Dendritic cell treated with granulocyte-macrophage colony-stimulating factor and Interleukin-4, amounts not matched to agents 40 ng/mL and 50 ng/mL, for 4 days (primary cell): ENCODE measurements around the gene SMNDC1.
"Not testable (repeated sequence)": the region's sequence is repeated elsewhere in the genome, so short reads cannot be mapped to it uniquely, and the experiment has no call there.

ENCODE experiments used
- H3K27ac Mint-ChIP-seq: one replicate; pipeline ENCODE4 v1.8.0; 2022; ENCODE audit warnings: mild to moderate bottlenecking, mixed read lengths
- H3K27me3 Mint-ChIP-seq: one replicate; pipeline ENCODE4 v1.8.0; 2022; ENCODE audit warnings: mild to moderate bottlenecking, mixed read lengths
- H3K36me3 Mint-ChIP-seq: one replicate; pipeline ENCODE4 v1.8.0; 2022; ENCODE audit warnings: low read depth, mixed read lengths
- H3K4me1 Mint-ChIP-seq: one replicate; pipeline ENCODE4 v1.8.0; 2022; ENCODE audit warnings: low read depth, mixed read lengths
- H3K4me3 Mint-ChIP-seq: one replicate; pipeline ENCODE4 v1.8.0; 2022; ENCODE audit warnings: mild to moderate bottlenecking, moderate library complexity, mixed read lengths
- H3K9me3 Mint-ChIP-seq: one replicate; pipeline ENCODE4 v1.8.0; 2022; ENCODE audit warnings: mixed read lengths
- intact Hi-C: fragments of 100-400 bp; cut with micrococcal nuclease; formaldehyde crosslinking; loops from one replicate; pipeline ENCODE4 v1.15.0; 2022

SMNDC1 gene

DNA sequence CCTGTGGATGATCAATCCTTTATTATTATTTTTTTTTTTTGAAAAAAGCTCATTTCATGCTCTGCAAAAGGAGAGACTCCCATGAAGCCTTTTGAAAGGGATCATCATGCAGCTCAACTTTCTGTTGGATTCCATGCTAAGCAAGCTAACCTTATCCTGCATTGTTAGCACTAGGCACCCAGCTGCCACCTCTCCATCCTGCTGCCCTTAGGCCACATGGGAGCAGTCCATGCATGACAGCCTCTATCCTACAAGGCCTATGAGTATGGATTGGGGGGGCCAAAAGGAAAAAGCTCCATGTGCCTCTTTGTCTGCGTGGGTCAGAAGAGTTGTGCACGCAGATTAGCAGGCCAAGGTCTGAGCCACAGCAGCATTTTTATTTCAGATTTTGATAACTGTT is 19.2 kb downstream of the SMNDC1 start:
- H3K4me1 Mint-ChIP-seq: no peaks in the 10 kb centered on the region
- peaks cover 74% of the 10 kb centered on the region for H3K36me3 Mint-ChIP-seq
- no peak overlapping the region for H3K4me3 Mint-ChIP-seq
- no peak overlapping the region for H3K27ac Mint-ChIP-seq
- no peaks in the 10 kb centered on the region for H3K27me3 Mint-ChIP-seq
- intact Hi-C loops: no loop called here
- H3K9me3 Mint-ChIP-seq: no peaks in the 10 kb centered on the region

DNA sequence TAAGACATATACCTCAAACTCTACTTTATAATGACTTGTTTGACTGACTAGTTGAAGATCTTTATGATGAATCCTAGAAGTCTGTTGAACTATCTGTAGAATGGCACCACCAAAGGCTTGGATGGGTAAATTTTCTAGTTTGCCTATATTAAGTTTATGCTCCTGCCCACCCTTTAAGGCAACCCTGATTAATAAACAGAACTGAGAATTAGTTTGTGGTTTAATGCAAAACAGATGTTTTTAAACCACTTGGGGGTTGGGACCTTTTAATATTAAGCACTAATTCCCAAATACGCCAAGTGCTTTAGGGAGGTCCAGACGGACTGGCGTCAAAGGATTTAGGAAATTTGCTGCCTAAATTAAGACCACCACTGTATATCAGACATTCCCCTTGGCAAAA is 20.5 kb downstream of the SMNDC1 start:
- intact Hi-C loops: no loop called here
- H3K36me3 Mint-ChIP-seq: peaks cover 71% of the 10 kb centered on the region

DNA sequence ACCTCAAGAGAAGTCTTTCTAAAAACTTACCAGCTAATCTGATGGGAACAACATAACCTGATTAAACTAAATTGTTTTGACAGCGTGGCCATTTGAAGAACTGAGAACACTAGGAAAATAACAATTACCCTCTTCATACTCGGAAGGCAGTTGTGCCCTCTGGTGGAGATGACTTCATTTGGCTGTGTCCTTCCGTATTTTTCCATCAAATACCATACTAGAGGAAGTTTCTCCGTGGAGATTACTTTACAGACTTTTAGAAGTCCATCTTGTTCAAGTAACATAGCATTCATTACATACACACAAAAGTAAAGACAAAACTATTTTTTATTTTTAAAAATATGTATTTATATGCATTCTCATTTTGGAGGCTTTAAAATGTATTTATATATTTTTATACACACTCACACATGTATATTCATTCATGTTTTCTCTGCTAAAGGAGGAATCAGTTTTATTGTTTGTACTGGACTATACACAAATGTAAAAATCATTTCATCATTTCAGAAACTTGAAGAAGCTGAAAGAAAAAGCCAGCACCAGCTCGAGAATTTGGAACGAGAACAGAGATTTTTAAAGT is 25.2 kb downstream of the SMNDC1 start:
- Mint-ChIP-seq H3K27me3 (no peaks in the 10 kb centered on the region), H3K36me3 (peaks cover 39% of the 10 kb centered on the region), H3K27ac (no peak overlapping the region), H3K9me3 (no peaks in the 10 kb centered on the region), H3K4me1 (peaks cover 3% of the 10 kb centered on the region), H3K4me3 (no peak overlapping the region)
- intact Hi-C loops: loop anchor here (1.0 to 5.0 kb wide), 3 partner anchors 52 to 392 kb away; no protein-coding TSS in a partner anchor

More for the DNA sequence above, 20.5 kb downstream of the SMNDC1 start:
- H3K9me3 Mint-ChIP-seq: no peaks in the 10 kb centered on the region
- H3K4me1 Mint-ChIP-seq: no peaks in the 10 kb centered on the region
- no peaks in the 10 kb centered on the region for H3K27me3 Mint-ChIP-seq
- H3K27ac Mint-ChIP-seq: no peak overlapping the region
- H3K4me3 Mint-ChIP-seq: no peak overlapping the region

DNA sequence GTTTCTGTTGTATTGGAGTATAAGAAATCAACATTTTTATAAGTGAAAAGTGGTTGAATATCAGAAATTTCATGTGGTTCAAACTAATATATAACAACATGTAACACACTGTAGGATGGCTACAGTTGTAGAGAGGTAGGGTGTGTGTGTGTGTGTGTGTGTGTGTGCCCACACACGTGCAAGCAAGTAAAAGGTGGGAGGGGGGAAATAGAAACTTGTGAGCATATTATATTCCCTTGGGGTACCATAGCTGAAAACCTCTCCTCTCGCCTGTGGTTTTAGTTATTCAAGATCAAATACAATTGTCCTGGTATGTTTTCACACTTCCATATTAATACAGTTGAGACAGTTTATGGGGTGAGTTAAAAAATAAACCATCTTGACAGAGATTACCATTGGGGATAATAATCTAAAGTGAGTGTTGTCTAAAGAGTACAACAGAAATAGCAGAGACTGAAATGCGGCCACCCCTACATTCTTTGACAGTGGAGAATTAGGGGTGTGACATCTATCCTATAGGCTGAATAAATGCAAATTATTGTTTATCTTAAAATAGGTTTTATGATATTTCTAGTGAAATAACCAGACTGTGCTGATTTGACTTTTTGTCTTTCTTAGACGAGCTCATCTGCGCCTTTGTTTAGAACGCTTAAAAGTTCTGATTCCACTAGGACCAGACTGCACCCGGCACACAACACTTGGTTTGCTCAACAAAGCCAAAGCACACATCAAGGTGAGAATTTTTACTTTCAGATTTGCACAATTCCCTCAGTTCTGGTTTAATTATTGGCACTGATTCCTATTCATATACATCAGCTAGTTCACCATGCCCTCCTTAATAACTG is 25.9 kb downstream of the SMNDC1 start:
- Mint-ChIP-seq H3K4me1 (peaks cover 10% of the 10 kb centered on the region), H3K4me3 (no peak overlapping the region), H3K27ac (peak overlapping the region; percentile 1), H3K9me3 (no peaks in the 10 kb centered on the region), H3K27me3 (no peaks in the 10 kb centered on the region), H3K36me3 (peaks cover 32% of the 10 kb centered on the region)
- intact Hi-C loops: loop anchor here (1.0 to 5.0 kb wide), 3 partner anchors 51 to 391 kb away; no protein-coding TSS in a partner anchor

GRCh38 chr10:110277591-110277990 is 27.1 kb downstream of the SMNDC1 start:
- Mint-ChIP-seq H3K4me1 (peaks cover 18% of the 10 kb centered on the region), H3K36me3 (peaks cover 20% of the 10 kb centered on the region), H3K9me3 (no peaks in the 10 kb centered on the region), H3K27ac (no peak overlapping the region), H3K27me3 (no peaks in the 10 kb centered on the region), H3K4me3 (no peak overlapping the region)
- intact Hi-C loops: loop anchor here (5.0 kb wide), 2 partner anchors 50 to 390 kb away; no protein-coding TSS in a partner anchor

GRCh38 chr10:110276603-110277002 is 28.1 kb downstream of the SMNDC1 start:
- Mint-ChIP-seq H3K27ac (no peak overlapping the region), H3K36me3 (peaks cover 19% of the 10 kb centered on the region), H3K9me3 (no peaks in the 10 kb centered on the region), H3K27me3 (no peaks in the 10 kb centered on the region), H3K4me1 (peaks cover 18% of the 10 kb centered on the region), H3K4me3 (no peak overlapping the region)
- intact Hi-C loops: loop anchor here (5.0 kb wide), 2 partner anchors 49 to 389 kb away; no protein-coding TSS in a partner anchor

- peaks cover 6% of the 10 kb centered on the region for H3K36me3 Mint-ChIP-seq
- H3K27ac Mint-ChIP-seq: no peak overlapping the region
- no peaks in the 10 kb centered on the region for H3K27me3 Mint-ChIP-seq
- no peak overlapping the region for H3K4me3 Mint-ChIP-seq
- H3K9me3 Mint-ChIP-seq: no peaks in the 10 kb centered on the region
- peaks cover 23% of the 10 kb centered on the region for H3K4me1 Mint-ChIP-seq
- intact Hi-C loops: loop anchor here (5.0 kb wide), 2 partner anchors 48 to 388 kb away; no protein-coding TSS in a partner anchor
These were observed 29.5 kb downstream of the SMNDC1 start for GRCh38 chr10:110275128-110275729.

DNA sequence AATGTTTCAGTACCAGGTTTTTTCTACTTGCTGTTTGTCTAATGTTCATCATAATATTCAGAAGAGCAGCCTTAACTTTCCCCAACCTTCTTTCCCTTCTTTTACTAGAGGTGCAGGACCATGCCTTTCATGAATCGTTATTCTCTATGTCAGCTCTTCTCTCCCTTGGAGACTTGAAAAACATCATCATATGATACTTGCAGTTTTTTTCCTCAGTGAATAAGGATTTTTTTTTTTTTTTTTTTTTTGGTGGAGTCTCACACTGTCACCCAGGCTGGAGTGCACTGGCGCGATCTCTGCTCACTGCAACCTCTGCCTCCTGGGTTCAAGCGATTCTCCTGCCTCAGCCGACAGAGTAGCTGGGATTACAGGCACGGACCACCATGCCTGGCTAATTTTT is 30.1 kb downstream of the SMNDC1 start:
- intact Hi-C loops: loop anchor here (5.0 kb wide), 2 partner anchors 47 to 387 kb away; no protein-coding TSS in a partner anchor
- Mint-ChIP-seq H3K9me3 (no peaks in the 10 kb centered on the region), H3K27ac (no peak overlapping the region), H3K27me3 (no peaks in the 10 kb centered on the region), H3K4me3 (no peak overlapping the region), H3K4me1 (peaks cover 28% of the 10 kb centered on the region), H3K36me3 (peaks cover under 1% of the 10 kb centered on the region)

DNA sequence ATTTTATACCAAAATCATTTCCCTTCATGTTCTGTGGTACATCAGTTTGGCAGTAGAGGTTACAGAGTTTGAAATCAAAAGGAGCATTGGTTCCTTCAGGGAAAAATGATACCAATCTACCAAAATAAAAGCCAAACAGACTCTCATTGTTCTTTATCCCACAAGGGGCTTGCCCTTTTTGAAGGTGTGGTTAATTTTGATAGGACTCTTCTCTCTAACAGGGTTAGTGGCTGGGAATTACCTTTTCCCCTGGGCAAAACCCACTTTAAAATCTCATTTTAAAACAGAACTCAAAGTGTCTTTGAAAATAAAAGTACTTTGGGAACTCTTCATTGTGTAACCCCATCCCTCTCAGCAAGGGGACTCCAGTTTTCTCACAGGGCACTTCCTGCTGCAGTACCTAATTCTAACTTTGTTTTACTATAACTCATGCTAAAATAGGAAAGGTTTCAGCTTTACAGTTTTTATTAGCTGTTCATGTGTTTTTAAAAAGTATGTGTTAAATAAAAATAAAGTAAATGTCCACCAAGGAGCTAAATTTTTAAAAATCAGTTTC is 30.6 kb downstream of the SMNDC1 start:
- no peak overlapping the region for H3K27ac Mint-ChIP-seq
- peaks cover 33% of the 10 kb centered on the region for H3K4me1 Mint-ChIP-seq
- no peaks in the 10 kb centered on the region for H3K36me3 Mint-ChIP-seq
- no peak overlapping the region for H3K4me3 Mint-ChIP-seq
- no peaks in the 10 kb centered on the region for H3K9me3 Mint-ChIP-seq
- intact Hi-C loops: no loop called here
- H3K27me3 Mint-ChIP-seq: no peaks in the 10 kb centered on the region

DNA sequence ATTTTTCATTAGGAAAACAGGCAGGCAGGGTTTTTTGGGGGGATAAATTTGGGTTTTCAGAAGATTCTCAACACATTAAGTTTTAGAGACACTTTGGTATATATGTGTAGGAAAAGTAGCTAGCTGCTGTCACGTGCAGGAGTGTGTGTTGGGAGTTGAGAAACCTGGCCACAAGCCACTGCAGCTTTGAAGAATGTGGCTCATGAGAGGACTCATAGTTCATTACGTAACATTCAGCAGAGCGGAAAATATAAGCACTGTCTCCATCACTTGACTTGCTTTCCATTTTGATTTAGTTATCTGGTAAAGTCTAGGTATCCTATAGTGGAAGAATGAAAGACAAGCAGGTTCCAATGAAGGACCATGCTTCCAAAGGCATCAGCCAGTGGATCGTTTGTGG is 31.2 kb downstream of the SMNDC1 start:
- no peaks in the 10 kb centered on the region for H3K36me3 Mint-ChIP-seq
- intact Hi-C loops: no loop called here
- peaks cover 38% of the 10 kb centered on the region for H3K4me1 Mint-ChIP-seq
- H3K27ac Mint-ChIP-seq: no peak overlapping the region
- no peaks in the 10 kb centered on the region for H3K9me3 Mint-ChIP-seq
- no peaks in the 10 kb centered on the region for H3K27me3 Mint-ChIP-seq
- H3K4me3 Mint-ChIP-seq: no peak overlapping the region

DNA sequence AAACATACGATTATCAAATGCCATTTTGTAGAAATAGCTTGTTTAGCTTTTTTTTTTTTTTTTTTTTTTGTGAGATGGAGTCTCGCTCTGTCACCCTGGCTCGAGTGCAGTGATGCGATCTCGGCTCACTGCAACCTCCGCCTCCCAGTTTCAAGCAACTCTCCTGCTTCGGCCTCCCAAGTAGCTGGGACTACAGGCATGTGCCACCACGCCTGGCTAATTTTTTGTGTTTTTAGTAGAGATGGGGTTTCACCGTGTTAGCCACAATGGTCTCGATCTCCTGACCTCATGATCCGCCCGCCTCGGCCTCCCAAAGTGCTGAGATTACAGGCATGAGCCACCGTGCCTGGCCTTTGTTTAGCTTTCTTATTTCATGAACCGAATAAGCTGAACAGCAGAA is 31.7 kb downstream of the SMNDC1 start:
- H3K36me3 Mint-ChIP-seq, H3K4me3 Mint-ChIP-seq, H3K9me3 Mint-ChIP-seq, H3K27ac Mint-ChIP-seq, intact Hi-C loops, H3K27me3 Mint-ChIP-seq: not testable (repeated sequence)
- H3K4me1 Mint-ChIP-seq: peaks cover 38% of the 10 kb centered on the region

GRCh38 chr10:110269374-110270318 is 35.1 kb downstream of the SMNDC1 start:
- Mint-ChIP-seq H3K4me3 (peak overlapping the region; percentile 64), H3K36me3 (no peaks in the 10 kb centered on the region), H3K9me3 (no peaks in the 10 kb centered on the region), H3K4me1 (peaks cover 36% of the 10 kb centered on the region), H3K27me3 (no peaks in the 10 kb centered on the region), H3K27ac (peak overlapping the region; percentile 85)
- intact Hi-C loops: no loop called here

- peak overlapping the region; percentile 85 for H3K27ac Mint-ChIP-seq
- intact Hi-C loops: no loop called here
- H3K4me3 Mint-ChIP-seq: no peak overlapping the region
These were observed 35.7 kb downstream of the SMNDC1 start for GRCh38 chr10:110268971-110269370.

More at GRCh38 chr10:110268971-110269370, 35.7 kb downstream of the SMNDC1 start:
- no peaks in the 10 kb centered on the region for H3K9me3 Mint-ChIP-seq
- H3K4me1 Mint-ChIP-seq: peaks cover 30% of the 10 kb centered on the region
- H3K36me3 Mint-ChIP-seq: no peaks in the 10 kb centered on the region
- no peaks in the 10 kb centered on the region for H3K27me3 Mint-ChIP-seq
